8988T (cell line): ENCODE measurements around the gene ZFY.
"Not testable (repeated sequence)": the region's sequence is repeated elsewhere in the genome, so short reads cannot be mapped to it uniquely, and the experiment has no call there.

Experiments used
- DNase-seq: peaks from one replicate; pipeline ENCODE4 v3.0.0; 2011

The ZFY gene

GRCh38 chrY:2979283-2979682, 44.1 kb downstream of the ZFY start:
- no peak for DNase-seq

GRCh38 chrY:2984491-2984890, 49.3 kb downstream of the ZFY start:
- no peak for DNase-seq

- DNase-seq, result not testable (repeated sequence)
These were observed 52.0 kb downstream of the ZFY start for GRCh38 chrY:2987178-2987577.

- not testable (repeated sequence) for DNase-seq
These were observed 62.2 kb downstream of the ZFY start for GRCh38 chrY:2997369-2997768.

- no peak for DNase-seq
These were observed 67.0 kb downstream of the ZFY start for GRCh38 chrY:3002190-3002589.

- no peak for DNase-seq
These were observed 67.7 kb downstream of the ZFY start for GRCh38 chrY:3002680-3003515.

- no peak for DNase-seq
These were observed 68.3 kb downstream of the ZFY start for GRCh38 chrY:3003516-3003830.

- no peak for DNase-seq
These were observed 68.7 kb downstream of the ZFY start for GRCh38 chrY:3003846-3004245.

GRCh38 chrY:3006031-3006430, 70.8 kb downstream of the ZFY start:
- not testable (repeated sequence) for DNase-seq

GRCh38 chrY:3007967-3008366, 72.8 kb downstream of the ZFY start:
- DNase-seq, result no peak

- DNase-seq, result no peak
These were observed 77.0 kb downstream of the ZFY start for GRCh38 chrY:3012226-3012625.

GRCh38 chrY:3016594-3016993, 81.4 kb downstream of the ZFY start:
- no peak for DNase-seq

- no peak for DNase-seq
These were observed 83.4 kb downstream of the ZFY start for GRCh38 chrY:3018546-3018945.

- DNase-seq, result no peak
These were observed 84.4 kb downstream of the ZFY start for GRCh38 chrY:3019584-3019983.

- DNase-seq, result no peak
These were observed 86.0 kb downstream of the ZFY start for GRCh38 chrY:3021176-3021575.

- no peak for DNase-seq
These were observed 88.4 kb downstream of the ZFY start for GRCh38 chrY:3023606-3024005.

- DNase-seq, result no peak
These were observed 90.2 kb downstream of the ZFY start for GRCh38 chrY:3025357-3025756.
